Psoas muscle (tissue), 8 donors: Measurements from ENCODE around the gene ORAI1. TPM values are rescaled to one million over a fixed set of nuclear protein-coding genes. Genes with fewer than 3 reads are reported as not detected.

Experiments used
- ATAC-seq, 4 donors: fragments of 200-7000 bp; cut with Tn5 transposase; one replicate each; pipeline ENCODE4 v1.9.1; 2020; ENCODE audit warnings: moderate library complexity in 3 of 4, mild to moderate bottlenecking in 2 of 4
- DNase-seq, 2 donors: peaks; one replicate each; pipeline ENCODE4 v3.0.0-alpha.2; 2020
- H3K27ac ChIP-seq: fragments of 200-600 bp; one replicate; pipeline ENCODE4 v1.8.0; 2022
- H3K27me3 ChIP-seq, 3 donors: fragments of 200-600 bp in 1 of 3; one replicate each; pipeline versions ENCODE4 v1.6.1 to v1.8.0; 2013 to 2022; ENCODE audit warnings: low read length in 2 of 3, mild to moderate bottlenecking in 2 of 3, moderate library complexity in 1 of 3; ENCODE audit not compliant: insufficient read depth in 3 of 3
- H3K36me3 ChIP-seq, 2 donors: fragments of 200-600 bp in 1 of 2; one replicate each; pipeline versions ENCODE4 v1.6.1 to v1.8.0; 2013 to 2022; ENCODE audit warnings: low read depth in 1 of 2, mild to moderate bottlenecking in 1 of 2, moderate library complexity in 1 of 2; ENCODE audit not compliant: insufficient read depth in 1 of 2
- H3K4me1 ChIP-seq: fragments of 200-600 bp; one replicate; pipeline ENCODE4 v1.8.0; 2022
- H3K4me3 ChIP-seq: fragments of 200-600 bp; one replicate; pipeline ENCODE4 v1.8.0; 2022; ENCODE audit warnings: mild to moderate bottlenecking
- H3K9me3 ChIP-seq: fragments of 200-600 bp; one replicate; pipeline ENCODE4 v1.8.0; 2022
- WGBS, 3 donors: extraction: QIAGEN DNeasy Blood & Tissue Kit; methylation state at CpG; one replicate each; pipeline versions ENCODE4 v1.1.6 to v1.1.7; 2013; 5-methylcytosine and 5-hydroxymethylcytosine counted together
- intact Hi-C, 2 donors: fragments of 100-400 bp; cut with DNase I; formaldehyde crosslinking; loops; one replicate each; pipeline versions ENCODE4 v1.11.0 to v1.14.2; 2022
- long read RNA-seq, 2 donors: library from polyadenylated mRNA; unstranded; transcript quantifications; one replicate each; pipeline ENCODE4 v2.0.0, GENCODE V29; 2021
- polyA plus RNA-seq, 3 donors: library from polyadenylated mRNA; stranded (reverse); fragments of 200-250 nt; gene quantifications; one replicate each; pipeline ENCODE4 v1.2.3, GENCODE V29; 2013
- total RNA-seq, 4 donors: library from RNA; stranded (reverse); fragmentation: NEBNext Ultra II Directional in 2 of 4; extraction: Animal tissue kit (Norgen Biotek cat#: 25700) in 2 of 4; gene quantifications; one replicate each; pipeline versions ENCODE4 v1.2.1 to v1.2.4, GENCODE V29; 2021 to 2023
- TF ChIP-seq, protein P1 (sequence below): fragments of 200-600 bp; IDR thresholded peaks from one replicate; pipeline ENCODE4 v1.8.0; 2022; ENCODE audit warnings: antibody characterized with exemption
- donor health status: healthy with polysubstance abuse.
- donor health status: DM: no; HTN: no; CAD: no; lungs with moderate emphysema.
- donor health status: Bipolar disorder and iron deficiency.
- donor health status: healthy.
- donor health status: DM: yes; HTN: yes; CAD: no.
- donor health status: DM: no; HTN: no; CAD: no.
- donor health status: DM: no; HTN: no; CAD: no.
- donor health status: DM: yes; HTN: yes; CAD: no.

The ORAI1 gene
- total RNA-seq, result 10 to 100 TPM; 17.9 to 34.2 (median 30.2) TPM
- 10 to 100 TPM; 23.2 to 75.5 (median 26.0) TPM for polyA plus RNA-seq
- long read RNA-seq, donor 1, transcript ORAI1-203 (2 exons, 2,138 nt), result major isoform, 45 of 56 reads
- long read RNA-seq, donor 1, partial matches to known transcripts, result 9 of 56 reads
- long read RNA-seq, donor 1, other reads (novel, unspliced or antisense), result 2 of 56 reads
- long read RNA-seq, donor 2, transcript ORAI1-203 (2 exons, 2,138 nt), result major isoform, 70 of 80 reads
- long read RNA-seq, donor 2, partial matches to known transcripts, result 0 of 80 reads
- long read RNA-seq, donor 2, other reads (novel, unspliced or antisense), result 10 of 80 reads

DNA sequence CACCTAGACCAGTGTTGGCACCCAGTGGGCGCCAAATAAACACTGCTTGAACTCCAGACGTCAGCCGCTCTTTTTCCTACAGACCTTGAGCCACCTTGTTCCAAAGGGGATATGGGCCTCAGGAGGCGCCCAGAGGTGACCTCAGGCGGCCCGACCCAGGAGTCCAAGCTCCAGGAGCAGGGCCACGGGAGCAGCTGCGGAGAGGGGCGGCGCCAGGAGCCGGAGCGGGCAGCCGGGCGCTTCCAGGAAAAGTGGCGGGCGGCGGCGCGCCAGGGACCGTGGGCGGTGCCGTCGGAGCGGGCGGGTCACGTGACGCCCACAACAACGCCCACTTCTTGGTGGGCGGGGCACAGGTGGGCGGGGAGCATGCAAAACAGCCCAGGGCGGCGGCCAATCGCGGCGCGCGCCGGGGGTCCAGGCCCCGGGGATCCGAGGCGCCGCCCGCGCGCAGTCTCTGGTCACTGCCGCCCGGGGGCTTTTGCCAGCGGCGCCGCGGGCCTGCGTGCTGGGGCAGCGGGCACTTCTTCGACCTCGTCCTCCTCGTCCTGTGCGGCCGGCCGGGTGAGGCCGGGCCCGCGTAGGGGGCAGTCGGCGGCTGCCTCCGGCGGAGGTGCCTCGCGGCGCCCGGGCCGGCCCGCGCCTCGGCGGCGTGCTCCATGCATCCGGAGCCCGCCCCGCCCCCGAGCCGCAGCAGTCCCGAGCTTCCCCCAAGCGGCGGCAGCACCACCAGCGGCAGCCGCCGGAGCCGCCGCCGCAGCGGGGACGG lies at the start of gene ORAI1:
Gene ORAI1 (plus strand): TSS at position 444 of the 766 bp plus-strand sequence.
- 0 to 1% (median 1%) methylated on average over 45 to 92 of the region's 92 CpGs for WGBS, 3 donors
- TF ChIP-seq, protein P1, sequence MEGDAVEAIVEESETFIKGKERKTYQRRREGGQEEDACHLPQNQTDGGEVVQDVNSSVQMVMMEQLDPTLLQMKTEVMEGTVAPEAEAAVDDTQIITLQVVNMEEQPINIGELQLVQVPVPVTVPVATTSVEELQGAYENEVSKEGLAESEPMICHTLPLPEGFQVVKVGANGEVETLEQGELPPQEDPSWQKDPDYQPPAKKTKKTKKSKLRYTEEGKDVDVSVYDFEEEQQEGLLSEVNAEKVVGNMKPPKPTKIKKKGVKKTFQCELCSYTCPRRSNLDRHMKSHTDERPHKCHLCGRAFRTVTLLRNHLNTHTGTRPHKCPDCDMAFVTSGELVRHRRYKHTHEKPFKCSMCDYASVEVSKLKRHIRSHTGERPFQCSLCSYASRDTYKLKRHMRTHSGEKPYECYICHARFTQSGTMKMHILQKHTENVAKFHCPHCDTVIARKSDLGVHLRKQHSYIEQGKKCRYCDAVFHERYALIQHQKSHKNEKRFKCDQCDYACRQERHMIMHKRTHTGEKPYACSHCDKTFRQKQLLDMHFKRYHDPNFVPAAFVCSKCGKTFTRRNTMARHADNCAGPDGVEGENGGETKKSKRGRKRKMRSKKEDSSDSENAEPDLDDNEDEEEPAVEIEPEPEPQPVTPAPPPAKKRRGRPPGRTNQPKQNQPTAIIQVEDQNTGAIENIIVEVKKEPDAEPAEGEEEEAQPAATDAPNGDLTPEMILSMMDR, result peak; percentile 25
- H3K4me1 ChIP-seq, result peaks cover 44% of the 10 kb centered on the region
- DNase-seq (peak; percentile 98 to 99), ATAC-seq (peak; percentile 88 to 94 (median 90))
- H3K27me3 ChIP-seq, result no peaks in the 10 kb centered on the region
- no peaks in the 10 kb centered on the region for H3K36me3 ChIP-seq
- intact Hi-C loops, result loop anchor here (5.0 kb wide), 4 partner anchors 46 to 74 kb away; no protein-coding TSS in a partner anchor
- H3K4me3 ChIP-seq, result peak within 1 kb of the TSS; percentile 87
- H3K9me3 ChIP-seq, result no peaks in the 10 kb centered on the region
- H3K27ac ChIP-seq, result peak within 1 kb of the TSS; percentile 96

DNA sequence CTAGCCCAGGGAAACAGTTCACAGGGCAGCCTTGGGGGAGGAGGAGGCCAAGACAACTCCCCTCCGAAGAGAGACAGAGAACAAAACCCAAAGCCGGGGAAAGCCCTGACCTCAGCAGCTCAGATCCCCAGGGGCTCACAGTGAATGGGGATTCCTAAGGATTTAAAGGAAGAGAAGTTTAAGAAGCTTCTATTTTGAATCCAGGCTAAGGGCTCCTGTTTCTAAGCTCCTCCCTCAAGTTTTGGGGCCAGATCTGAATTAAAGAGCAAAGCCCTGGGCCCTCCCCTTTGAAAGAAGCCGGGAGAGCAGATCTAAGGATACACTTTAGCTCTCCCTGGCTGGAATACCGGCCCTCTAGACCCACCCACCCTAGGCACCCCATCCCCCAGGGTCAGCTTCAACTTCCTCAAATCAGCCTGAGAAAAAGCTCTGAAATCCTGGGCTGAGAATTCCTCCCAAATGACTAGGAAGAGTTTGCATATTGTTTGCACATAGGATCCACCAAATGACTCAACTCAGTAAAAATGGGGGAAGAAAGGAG lies 49.4 kb upstream of the ORAI1 start:
- no peak for ATAC-seq
- Histone ChIP-seq H3K36me3 (peaks cover 0 to 19% of the 10 kb centered on the region in 2 donors), H3K27me3 (no peaks in the 10 kb centered on the region), H3K9me3 (no peaks in the 10 kb centered on the region), H3K27ac (peak overlapping the region; percentile 93), H3K4me3 (no peak overlapping the region), H3K4me1 (peaks cover 25% of the 10 kb centered on the region)
- DNase-seq, result no peak
- intact Hi-C loops, result loop anchor here (5.0 kb wide), 1 partner anchor 50 kb away; the partner anchor contains the start of gene ORAI1 (in 2 of the 2)
- TF ChIP-seq, protein P1, result no peak
- 33 to 56% (median 36%) methylated on average over 4 of the region's 4 CpGs for WGBS, 3 donors

DNA sequence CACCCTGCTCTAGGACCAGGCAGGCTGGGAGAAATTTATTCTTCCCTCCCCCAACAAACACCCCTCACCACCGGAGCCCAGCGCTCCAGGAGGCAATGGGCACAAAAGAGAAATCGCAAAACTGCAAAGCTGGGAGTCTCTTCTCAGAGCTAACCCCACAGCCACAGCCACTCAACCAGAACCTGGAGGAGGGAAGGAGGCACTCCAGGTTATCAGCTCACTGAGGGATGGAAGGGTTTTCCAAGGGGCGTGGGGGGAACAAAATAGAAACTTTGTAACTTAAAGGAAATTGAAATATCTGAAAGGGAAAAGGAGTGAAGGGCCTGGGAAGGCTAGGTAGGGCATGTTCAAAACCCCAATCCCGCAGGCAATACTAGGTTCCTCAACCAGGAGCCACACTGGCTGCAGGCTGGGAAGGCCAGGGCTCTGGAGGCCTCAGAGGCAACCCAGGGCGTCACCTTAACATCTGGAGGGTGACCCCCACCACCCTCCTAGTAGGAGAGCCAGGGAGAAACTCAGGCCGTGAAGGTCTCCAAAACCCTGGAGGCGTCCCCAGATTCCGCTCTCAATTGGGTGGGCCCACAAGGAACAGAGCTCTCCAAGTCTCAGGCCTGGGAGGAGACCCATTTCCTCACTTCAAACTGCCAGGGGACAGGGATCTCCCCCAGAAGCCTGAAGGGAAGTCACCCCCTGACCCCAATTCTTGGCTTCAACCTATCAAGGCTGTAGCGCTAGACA lies 48.7 kb upstream of the ORAI1 start:
- Histone ChIP-seq H3K36me3 (peaks cover 0 to 18% of the 10 kb centered on the region in 2 donors), H3K27ac (peak overlapping the region; percentile 93), H3K27me3 (no peaks in the 10 kb centered on the region), H3K9me3 (no peaks in the 10 kb centered on the region), H3K4me1 (peaks cover 31% of the 10 kb centered on the region), H3K4me3 (peak overlapping the region; percentile 82)
- 91 to 92% (median 92%) methylated on average over 10 of the region's 10 CpGs for WGBS, 3 donors
- intact Hi-C loops, result loop anchor here (5.0 kb wide), 1 partner anchor 50 kb away; the partner anchor contains the start of gene ORAI1 (in 2 of the 2)
- ATAC-seq (no peak), DNase-seq (no peak)
- TF ChIP-seq, protein P1, result no peak
